GM23338 (cell line): ENCODE data around the gene GZF1. TPM values are rescaled to one million over a fixed set of nuclear protein-coding genes. Genes with fewer than 3 reads are reported as not detected.

Experiments used
- ATAC-seq: fragments of 200-7000 bp; cut with Tn5 transposase; 3 replicates; pipeline ENCODE4 v1.9.1; 2020
- DNase-seq: peaks from one replicate; pipeline ENCODE4 v3.0.0-alpha.2; 2015; ENCODE audit warnings: low spot score
- H2AFZ ChIP-seq: fragments of 200-600 bp; sonication (generic); 2 replicates; pipeline ENCODE4 v1.8.0; 2016; ENCODE audit warnings: antibody characterized with exemption, mild to moderate bottlenecking, moderate library complexity
- H3F3A ChIP-seq: fragments of 200-600 bp; sonication (generic); replicated peaks from 2 replicates; pipeline ENCODE4 v1.8.0; 2017; ENCODE audit warnings: antibody characterized with exemption, mixed run types, low read depth
- H3K27ac ChIP-seq: fragments of 200-600 bp; sonication (generic); 2 replicates; pipeline ENCODE4 v1.6.1; 2016; ENCODE audit warnings: low read depth
- H3K27me3 ChIP-seq: fragments of 200-600 bp; sonication (generic); 2 replicates; pipeline ENCODE4 v1.8.0; 2016; ENCODE audit warnings: mild to moderate bottlenecking, mixed run types, moderate library complexity; ENCODE audit not compliant: insufficient read depth
- H3K36me3 ChIP-seq: fragments of 200-600 bp; sonication (generic); 2 replicates; pipeline ENCODE4 v1.8.0; 2016; ENCODE audit warnings: mild to moderate bottlenecking; ENCODE audit not compliant: insufficient read depth
- H3K4me1 ChIP-seq: fragments of 200-600 bp; sonication (generic); 2 replicates; pipeline ENCODE4 v1.8.0; 2016; ENCODE audit warnings: mild to moderate bottlenecking, moderate library complexity; ENCODE audit not compliant: insufficient read depth
- H3K4me2 ChIP-seq: fragments of 200-600 bp; sonication (generic); 2 replicates; pipeline ENCODE4 v1.7.1; 2017; ENCODE audit warnings: mixed run types
- H3K4me3 ChIP-seq: fragments of 200-600 bp; sonication (generic); 2 replicates; pipeline ENCODE4 v1.6.1; 2016; ENCODE audit warnings: mixed run types
- H3K79me2 ChIP-seq: fragments of 200-600 bp; sonication (generic); replicated peaks from 2 replicates; pipeline ENCODE4 v1.8.0; 2017; ENCODE audit warnings: mild to moderate bottlenecking; ENCODE audit not compliant: insufficient read depth
- H3K9me2 ChIP-seq: fragments of 200-600 bp; sonication (generic); 2 replicates; pipeline ENCODE4 v1.8.0; 2017; ENCODE audit not compliant: insufficient read depth
- H4K20me1 ChIP-seq: fragments of 200-600 bp; sonication (generic); replicated peaks from 2 replicates; pipeline ENCODE4 v1.8.0; 2017; ENCODE audit warnings: mild to moderate bottlenecking; ENCODE audit not compliant: insufficient read depth
- H3K27ac Mint-ChIP-seq: 2 replicates; pipeline ENCODE4 v1.8.0; 2020; ENCODE audit warnings: inconsistent platforms, mild to moderate bottlenecking, moderate library complexity, mixed read lengths
- H3K27me3 Mint-ChIP-seq: 3 replicates; pipeline ENCODE4 v1.8.0; 2022; ENCODE audit warnings: low read depth, mild to moderate bottlenecking, moderate library complexity, mixed read lengths, inconsistent platforms; ENCODE audit not compliant: insufficient read depth, poor library complexity
- H3K36me3 Mint-ChIP-seq: 3 replicates; pipeline ENCODE4 v1.8.0; 2021; ENCODE audit warnings: low read depth, mild to moderate bottlenecking, inconsistent platforms, moderate library complexity, mixed read lengths
- H3K4me1 Mint-ChIP-seq: 3 replicates; pipeline ENCODE4 v1.8.0; 2020; ENCODE audit warnings: mild to moderate bottlenecking, inconsistent platforms, mixed read lengths
- H3K4me3 Mint-ChIP-seq: 3 replicates; pipeline ENCODE4 v1.8.0; 2021; ENCODE audit warnings: moderate library complexity, mild to moderate bottlenecking, inconsistent platforms, mixed read lengths
- H3K9me3 Mint-ChIP-seq: 3 replicates; pipeline ENCODE4 v1.8.0; 2020; ENCODE audit warnings: moderate library complexity, mild to moderate bottlenecking, inconsistent platforms, mixed read lengths
- CREB1 ChIP-seq: fragments of 250-450 bp; sonication (Bioruptor Pico); IDR thresholded peaks from 2 replicates; pipeline ENCODE4 v1.5.0; 2020; ENCODE audit warnings: low read depth, mild to moderate bottlenecking, moderate library complexity
- ZNF331 ChIP-seq: fragments of 250-450 bp; sonication (Bioruptor Pico); IDR thresholded peaks from 2 replicates; pipeline ENCODE4 v1.5.0; 2020; ENCODE audit warnings: low read depth, mild to moderate bottlenecking, moderate library complexity
- polyA plus RNA-seq: library from polyadenylated mRNA; unstranded; fragments of >200 nt; fragmentation: Nextera tagmentation; extraction: Ambion mirVana; gene quantifications from 2 replicates; pipeline ENCODE4 v1.2.1, GENCODE V29; 2016
- total RNA-seq: library from RNA; depleted of rRNA; stranded (reverse); fragments of >200 nt; shearing (Covaris generic); gene quantifications from 2 replicates; pipeline ENCODE4 v1.2.3, GENCODE V29; 2014
- TF ChIP-seq, protein P1 (sequence below), 2 experiments: fragments of 200-600 bp in 1 of 2; sonication (generic) in 1 of 2; conservative IDR thresholded peaks; 2 replicates each; pipeline versions ENCODE4 v1.5.1 to v1.6.1; 2016 to 2017; ENCODE audit warnings: antibody characterized with exemption in 2 of 2, low read depth in 2 of 2, mild to moderate bottlenecking in 2 of 2, moderate library complexity in 1 of 2
- TF ChIP-seq, protein P2 (sequence below): fragments of 250-450 bp; sonication (Bioruptor Pico); IDR thresholded peaks from 2 replicates; pipeline ENCODE4 v1.5.0; 2020; ENCODE audit warnings: mild to moderate bottlenecking, moderate library complexity

The GZF1 gene
- total and polyA plus RNA-seq, 2 experiments from 2014 or later, result 4.2 to 15.7 TPM

DNA sequence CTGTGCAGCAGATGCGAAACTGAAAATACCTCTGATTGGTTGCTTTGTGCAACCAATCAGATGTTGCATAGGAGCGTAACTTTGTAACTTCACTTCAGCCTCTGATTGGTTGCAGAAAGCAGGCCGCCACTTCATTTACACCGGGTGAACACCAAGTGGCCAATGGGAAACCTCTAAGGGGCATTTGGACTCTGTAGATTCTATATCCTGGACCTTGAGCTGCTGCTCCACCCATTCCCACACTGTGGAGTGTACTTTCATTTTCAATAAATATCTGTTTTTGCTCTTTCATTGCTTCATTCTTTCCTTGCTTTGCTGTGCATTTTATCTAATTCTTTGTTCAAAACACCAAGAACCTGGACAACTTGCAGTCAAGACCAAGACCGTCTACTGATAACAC lies 25.5 kb upstream of the GZF1 start:
- H3K4me1 Mint-ChIP-seq, result peaks cover 9% of the 10 kb centered on the region
- no peaks in the 10 kb centered on the region for H3K9me2 ChIP-seq

DNA sequence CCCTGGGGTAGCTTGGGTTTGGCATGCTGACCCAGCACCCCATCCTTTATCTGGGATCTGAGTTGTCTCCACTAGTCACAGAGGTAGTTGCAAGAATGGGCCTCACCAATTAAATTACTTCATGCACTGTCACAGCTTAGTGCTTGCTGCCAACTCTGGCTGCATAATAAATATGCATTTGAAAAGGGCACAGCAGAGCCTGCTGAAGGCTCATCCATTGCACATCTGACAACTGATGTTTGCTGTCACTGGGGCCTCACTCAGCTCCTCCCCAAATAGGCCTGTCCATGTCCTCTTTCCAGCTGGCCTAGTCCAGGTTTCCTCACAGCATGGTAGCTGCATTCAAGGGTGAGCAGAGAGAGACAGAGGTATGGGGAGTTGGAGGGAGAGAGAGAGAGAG lies 24.7 kb upstream of the GZF1 start:
- no peaks in the 10 kb centered on the region for H3K27me3 Mint-ChIP-seq
- H3K4me3 Mint-ChIP-seq, result no peak overlapping the region
- TF ChIP-seq, protein P1, sequence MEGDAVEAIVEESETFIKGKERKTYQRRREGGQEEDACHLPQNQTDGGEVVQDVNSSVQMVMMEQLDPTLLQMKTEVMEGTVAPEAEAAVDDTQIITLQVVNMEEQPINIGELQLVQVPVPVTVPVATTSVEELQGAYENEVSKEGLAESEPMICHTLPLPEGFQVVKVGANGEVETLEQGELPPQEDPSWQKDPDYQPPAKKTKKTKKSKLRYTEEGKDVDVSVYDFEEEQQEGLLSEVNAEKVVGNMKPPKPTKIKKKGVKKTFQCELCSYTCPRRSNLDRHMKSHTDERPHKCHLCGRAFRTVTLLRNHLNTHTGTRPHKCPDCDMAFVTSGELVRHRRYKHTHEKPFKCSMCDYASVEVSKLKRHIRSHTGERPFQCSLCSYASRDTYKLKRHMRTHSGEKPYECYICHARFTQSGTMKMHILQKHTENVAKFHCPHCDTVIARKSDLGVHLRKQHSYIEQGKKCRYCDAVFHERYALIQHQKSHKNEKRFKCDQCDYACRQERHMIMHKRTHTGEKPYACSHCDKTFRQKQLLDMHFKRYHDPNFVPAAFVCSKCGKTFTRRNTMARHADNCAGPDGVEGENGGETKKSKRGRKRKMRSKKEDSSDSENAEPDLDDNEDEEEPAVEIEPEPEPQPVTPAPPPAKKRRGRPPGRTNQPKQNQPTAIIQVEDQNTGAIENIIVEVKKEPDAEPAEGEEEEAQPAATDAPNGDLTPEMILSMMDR (conservative IDR thresholded peaks at IDR 0.05; ENCODE audit: low read depth in 2 of 2), result no peak
- TF ChIP-seq, protein P2, sequence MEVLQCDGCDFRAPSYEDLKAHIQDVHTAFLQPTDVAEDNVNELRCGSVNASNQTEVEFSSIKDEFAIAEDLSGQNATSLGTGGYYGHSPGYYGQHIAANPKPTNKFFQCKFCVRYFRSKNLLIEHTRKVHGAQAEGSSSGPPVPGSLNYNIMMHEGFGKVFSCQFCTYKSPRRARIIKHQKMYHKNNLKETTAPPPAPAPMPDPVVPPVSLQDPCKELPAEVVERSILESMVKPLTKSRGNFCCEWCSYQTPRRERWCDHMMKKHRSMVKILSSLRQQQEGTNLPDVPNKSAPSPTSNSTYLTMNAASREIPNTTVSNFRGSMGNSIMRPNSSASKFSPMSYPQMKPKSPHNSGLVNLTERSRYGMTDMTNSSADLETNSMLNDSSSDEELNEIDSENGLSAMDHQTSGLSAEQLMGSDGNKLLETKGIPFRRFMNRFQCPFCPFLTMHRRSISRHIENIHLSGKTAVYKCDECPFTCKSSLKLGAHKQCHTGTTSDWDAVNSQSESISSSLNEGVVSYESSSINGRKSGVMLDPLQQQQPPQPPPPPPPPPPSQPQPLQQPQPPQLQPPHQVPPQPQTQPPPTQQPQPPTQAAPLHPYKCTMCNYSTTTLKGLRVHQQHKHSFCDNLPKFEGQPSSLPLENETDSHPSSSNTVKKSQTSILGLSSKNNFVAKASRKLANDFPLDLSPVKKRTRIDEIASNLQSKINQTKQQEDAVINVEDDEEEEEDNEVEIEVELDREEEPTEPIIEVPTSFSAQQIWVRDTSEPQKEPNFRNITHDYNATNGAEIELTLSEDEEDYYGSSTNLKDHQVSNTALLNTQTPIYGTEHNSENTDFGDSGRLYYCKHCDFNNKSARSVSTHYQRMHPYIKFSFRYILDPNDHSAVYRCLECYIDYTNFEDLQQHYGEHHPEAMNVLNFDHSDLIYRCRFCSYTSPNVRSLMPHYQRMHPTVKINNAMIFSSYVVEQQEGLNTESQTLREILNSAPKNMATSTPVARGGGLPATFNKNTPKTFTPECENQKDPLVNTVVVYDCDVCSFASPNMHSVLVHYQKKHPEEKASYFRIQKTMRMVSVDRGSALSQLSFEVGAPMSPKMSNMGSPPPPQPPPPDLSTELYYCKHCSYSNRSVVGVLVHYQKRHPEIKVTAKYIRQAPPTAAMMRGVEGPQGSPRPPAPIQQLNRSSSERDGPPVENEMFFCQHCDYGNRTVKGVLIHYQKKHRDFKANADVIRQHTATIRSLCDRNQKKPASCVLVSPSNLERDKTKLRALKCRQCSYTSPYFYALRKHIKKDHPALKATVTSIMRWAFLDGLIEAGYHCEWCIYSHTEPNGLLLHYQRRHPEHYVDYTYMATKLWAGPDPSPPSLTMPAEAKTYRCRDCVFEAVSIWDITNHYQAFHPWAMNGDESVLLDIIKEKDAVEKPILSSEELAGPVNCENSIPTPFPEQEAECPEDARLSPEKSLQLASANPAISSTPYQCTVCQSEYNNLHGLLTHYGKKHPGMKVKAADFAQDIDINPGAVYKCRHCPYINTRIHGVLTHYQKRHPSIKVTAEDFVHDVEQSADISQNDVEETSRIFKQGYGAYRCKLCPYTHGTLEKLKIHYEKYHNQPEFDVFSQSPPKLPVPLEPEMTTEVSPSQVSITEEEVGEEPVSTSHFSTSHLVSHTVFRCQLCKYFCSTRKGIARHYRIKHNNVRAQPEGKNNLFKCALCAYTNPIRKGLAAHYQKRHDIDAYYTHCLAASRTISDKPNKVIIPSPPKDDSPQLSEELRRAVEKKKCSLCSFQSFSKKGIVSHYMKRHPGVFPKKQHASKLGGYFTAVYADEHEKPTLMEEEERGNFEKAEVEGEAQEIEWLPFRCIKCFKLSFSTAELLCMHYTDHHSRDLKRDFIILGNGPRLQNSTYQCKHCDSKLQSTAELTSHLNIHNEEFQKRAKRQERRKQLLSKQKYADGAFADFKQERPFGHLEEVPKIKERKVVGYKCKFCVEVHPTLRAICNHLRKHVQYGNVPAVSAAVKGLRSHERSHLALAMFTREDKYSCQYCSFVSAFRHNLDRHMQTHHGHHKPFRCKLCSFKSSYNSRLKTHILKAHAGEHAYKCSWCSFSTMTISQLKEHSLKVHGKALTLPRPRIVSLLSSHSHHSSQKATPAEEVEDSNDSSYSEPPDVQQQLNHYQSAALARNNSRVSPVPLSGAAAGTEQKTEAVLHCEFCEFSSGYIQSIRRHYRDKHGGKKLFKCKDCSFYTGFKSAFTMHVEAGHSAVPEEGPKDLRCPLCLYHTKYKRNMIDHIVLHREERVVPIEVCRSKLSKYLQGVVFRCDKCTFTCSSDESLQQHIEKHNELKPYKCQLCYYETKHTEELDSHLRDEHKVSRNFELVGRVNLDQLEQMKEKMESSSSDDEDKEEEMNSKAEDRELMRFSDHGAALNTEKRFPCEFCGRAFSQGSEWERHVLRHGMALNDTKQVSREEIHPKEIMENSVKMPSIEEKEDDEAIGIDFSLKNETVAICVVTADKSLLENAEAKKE (CRISPR knock-in tag), result no peak
- no peak for TF ChIP-seq CREB1
- no peaks in the 10 kb centered on the region for H3K36me3 ChIP-seq
- no peak overlapping the region for H3K4me3 ChIP-seq
- H3K27ac Mint-ChIP-seq, result no peak overlapping the region
- H4K20me1 ChIP-seq, result no peaks in the 10 kb centered on the region
- ATAC-seq (no peak), DNase-seq (no peak)
- H3K27ac ChIP-seq, result no peak overlapping the region
- H3K79me2 ChIP-seq, result no peaks in the 10 kb centered on the region
- H3K4me1 Mint-ChIP-seq, result peaks cover 9% of the 10 kb centered on the region
- H3K9me2 ChIP-seq, result no peaks in the 10 kb centered on the region
- no peak overlapping the region for H3K4me2 ChIP-seq
- no peaks in the 10 kb centered on the region for H3K9me3 Mint-ChIP-seq
- no peak overlapping the region for H2AFZ ChIP-seq
- no peaks in the 10 kb centered on the region for H3K4me1 ChIP-seq
- H3K27me3 ChIP-seq, result no peaks in the 10 kb centered on the region
- H3F3A ChIP-seq, result no peaks in the 10 kb centered on the region
- H3K36me3 Mint-ChIP-seq, result no peaks in the 10 kb centered on the region

More for the DNA sequence above, 25.5 kb upstream of the GZF1 start:
- H3K4me1 ChIP-seq, result no peaks in the 10 kb centered on the region
- H3K27me3 ChIP-seq, result no peaks in the 10 kb centered on the region
- H3K79me2 ChIP-seq, result no peaks in the 10 kb centered on the region
- H3K27ac ChIP-seq, result no peak overlapping the region
- no peak for DNase-seq
- Mint-ChIP-seq H3K36me3 (no peaks in the 10 kb centered on the region), H3K27me3 (no peaks in the 10 kb centered on the region), H3K4me3 (no peak overlapping the region), H3K9me3 (no peaks in the 10 kb centered on the region), H3K27ac (no peak overlapping the region)
- no peak for ATAC-seq
- no peak overlapping the region for H2AFZ ChIP-seq
- H3K4me3 ChIP-seq, result no peak overlapping the region
- H3K4me2 ChIP-seq, result no peak overlapping the region
- no peaks in the 10 kb centered on the region for H3F3A ChIP-seq
- H4K20me1 ChIP-seq, result no peaks in the 10 kb centered on the region
- H3K36me3 ChIP-seq, result no peaks in the 10 kb centered on the region
- TF ChIP-seq ZNF331 (CRISPR knock-in tag), result no peak
